SK-N-SH (cell line): ENCODE measurements around the gene ACVR1C. TPM values are rescaled to one million over a fixed set of nuclear protein-coding genes. Genes with fewer than 3 reads are reported as not detected.

Source experiments
- CTCF ChIA-PET: fragments of 300-600, 350-600 bp; formaldehyde crosslinking; extraction: SDS; loops from one replicate; lab custom pipeline; 2021; lab: Yijun Ruan, JAX
- POLR2A ChIA-PET: fragments of 350-600 bp; sonication (Branson Sonifier 250); formaldehyde crosslinking; extraction: SDS; loops from one replicate; lab custom pipeline; 2020; ENCODE audit warnings: antibody characterized with exemption, inconsistent platforms; lab: Yijun Ruan, JAX
- DNase-seq: peaks from one replicate; pipeline ENCODE4 v3.0.0; 2012
- H2AFZ ChIP-seq: fragments of 200-600 bp; sonication (generic); 2 replicates; pipeline ENCODE4 v1.8.1; 2016; ENCODE audit warnings: antibody characterized with exemption, mild to moderate bottlenecking, low read depth
- H3F3A ChIP-seq: fragments of 200-600 bp; sonication (generic); replicated peaks from 2 replicates; pipeline ENCODE3; 2016; ENCODE audit warnings: antibody characterized with exemption, mild to moderate bottlenecking; ENCODE audit not compliant: insufficient read depth
- H3K27ac ChIP-seq, 2 experiments: fragments of 200-500 bp in 1 of 2; fragments of 200-600 bp in 1 of 2; sonication (Bioruptor generic) in 1 of 2; sonication (generic), shearing (Covaris generic) in 1 of 2; 2 replicates each; pipeline versions ENCODE4 v1.5.1 to v1.6.1; 2014 to 2016; ENCODE audit warnings: low read depth in 2 of 2, inconsistent platforms in 1 of 2, low read length in 1 of 2, mild to moderate bottlenecking in 1 of 2, mixed read lengths in 1 of 2
- H3K27me3 ChIP-seq: fragments of 200-600 bp; sonication (generic), shearing (Covaris generic); 2 replicates; pipeline ENCODE4 v1.6.1; 2016; ENCODE audit warnings: mixed run types; ENCODE audit not compliant: insufficient read depth
- H3K36me3 ChIP-seq, 2 experiments: fragments of 200-500 bp in 1 of 2; fragments of 200-600 bp in 1 of 2; sonication (Bioruptor generic) in 1 of 2; sonication (generic) in 1 of 2; replicated peaks in 1 of 2; 2 replicates each; pipeline versions ENCODE3 to v1.5.1; 2014 to 2016; ENCODE audit warnings: low read length in 1 of 2, mild to moderate bottlenecking in 1 of 2; ENCODE audit not compliant: insufficient read depth in 2 of 2, control insufficient read depth in 1 of 2
- H3K4me1 ChIP-seq, 2 experiments: fragments of 200-500 bp in 1 of 2; fragments of 200-600 bp in 1 of 2; sonication (Bioruptor generic) in 1 of 2; sonication (generic), shearing (Covaris generic) in 1 of 2; 2 replicates each; pipeline versions ENCODE4 v1.5.1 to v1.6.1; 2014 to 2016; ENCODE audit warnings: low read depth in 1 of 2, low read length in 1 of 2, mixed run types in 1 of 2; ENCODE audit not compliant: insufficient read depth in 2 of 2, control insufficient read depth in 1 of 2
- H3K4me2 ChIP-seq: fragments of 200-600 bp; sonication (generic), shearing (Covaris generic); 2 replicates; pipeline ENCODE4 v1.6.1; 2017; ENCODE audit warnings: mixed run types
- H3K4me3 ChIP-seq, 2 experiments: fragments of 200-500 bp in 1 of 2; fragments of 200-600 bp in 1 of 2; sonication (Bioruptor generic) in 1 of 2; sonication (generic), shearing (Covaris generic) in 1 of 2; 2 replicates each; pipeline versions ENCODE4 v1.5.1 to v1.8.1; 2014 to 2016; ENCODE audit warnings: low read depth in 2 of 2, inconsistent platforms in 1 of 2, low read length in 1 of 2, mild to moderate bottlenecking in 1 of 2, mixed read lengths in 1 of 2, moderate library complexity in 1 of 2
- H3K79me2 ChIP-seq: fragments of 200-600 bp; sonication (generic); 2 replicates; pipeline ENCODE4 v1.8.1; 2017; ENCODE audit warnings: mild to moderate bottlenecking; ENCODE audit not compliant: insufficient read depth
- H3K9ac ChIP-seq: fragments of 200-600 bp; sonication (generic); 2 replicates; pipeline ENCODE4 v1.6.1; 2017; ENCODE audit warnings: mixed run types
- H3K9me2 ChIP-seq: fragments of 200-600 bp; sonication (generic); 2 replicates; pipeline ENCODE4 v1.6.1; 2017; ENCODE audit warnings: mixed run types
- H3K9me3 ChIP-seq: fragments of 200-600 bp; sonication (generic); 2 replicates; pipeline ENCODE4 v1.6.1; 2017; ENCODE audit warnings: mixed run types, mild to moderate bottlenecking, moderate library complexity
- H4K20me1 ChIP-seq: fragments of 200-600 bp; sonication (generic); 2 replicates; pipeline ENCODE4 v1.6.1; 2017; ENCODE audit warnings: mild to moderate bottlenecking, mixed run types; ENCODE audit not compliant: insufficient read depth
- CHD2 ChIP-seq: fragments of 150-350 bp; IDR thresholded peaks from 2 replicates; pipeline ENCODE4 v1.6.1; 2018; ENCODE audit warnings: low read length; ENCODE audit not compliant: partially characterized antibody
- CTCF ChIP-seq: fragments of 200-600 bp; sonication (generic); IDR thresholded peaks from 2 replicates; pipeline ENCODE4 v1.6.1; 2017; ENCODE audit warnings: antibody characterized with exemption, mild to moderate bottlenecking, moderate library complexity
- EP300 ChIP-seq, 2 experiments: IDR thresholded peaks; 2 replicates each; pipeline versions ENCODE4 v1.4.0 to v1.6.1; 2012; ENCODE audit warnings: borderline replicate concordance in 1 of 2, low read depth in 1 of 2, low read length in 1 of 2
- JUND ChIP-seq: IDR thresholded peaks from 2 replicates; pipeline ENCODE4 v1.4.0; 2012
- NFIC ChIP-seq: IDR thresholded peaks from 2 replicates; pipeline ENCODE4 v1.4.0; 2012; ENCODE audit warnings: borderline replicate concordance
- NRF1 ChIP-seq: IDR thresholded peaks from 2 replicates; pipeline ENCODE4 v1.6.1; 2012; ENCODE audit warnings: low read depth, mild to moderate bottlenecking, low read length
- PBX3 ChIP-seq: IDR thresholded peaks from 2 replicates; pipeline ENCODE4; 2012
- RCOR1 ChIP-seq: fragments of 150-350 bp; IDR thresholded peaks from 2 replicates; pipeline ENCODE4 v1.6.1; 2017; ENCODE audit warnings: antibody characterized with exemption, low read length
- SMC3 ChIP-seq: IDR thresholded peaks from 2 replicates; pipeline ENCODE4 v1.6.1; 2012; ENCODE audit warnings: low read depth, low read length, improper control_type of control experiment
- TAF1 ChIP-seq: IDR thresholded peaks from 2 replicates; pipeline ENCODE4 v1.6.1; 2012; ENCODE audit warnings: low read depth, mild to moderate bottlenecking, low read length, moderate library complexity, borderline replicate concordance
- TEAD4 ChIP-seq: IDR thresholded peaks from 2 replicates; pipeline ENCODE4 v1.4.0; 2012; ENCODE audit warnings: mild to moderate bottlenecking, borderline replicate concordance; ENCODE audit not compliant: insufficient read depth
- USF1 ChIP-seq: IDR thresholded peaks from 2 replicates; pipeline ENCODE4 v1.4.0; 2012; ENCODE audit warnings: low read depth, borderline replicate concordance
- USF2 ChIP-seq: fragments of 150-350 bp; IDR thresholded peaks from 2 replicates; pipeline ENCODE4 v1.6.1; 2017; ENCODE audit warnings: antibody characterized with exemption, low read length, low read depth, borderline replicate concordance
- YY1 ChIP-seq: IDR thresholded peaks from 2 replicates; pipeline ENCODE4 v1.4.0; 2012; ENCODE audit warnings: low read depth, mild to moderate bottlenecking
- ZBTB33 ChIP-seq: IDR thresholded peaks from 2 replicates; pipeline ENCODE4 v1.4.0; 2012; ENCODE audit warnings: low read depth, borderline replicate concordance
- WGBS: methylation state at CpG from one replicate; pipeline ENCODE4 v1.1.6; 2017; ENCODE audit warnings: low lambda C conversion rate; 5-methylcytosine and 5-hydroxymethylcytosine counted together
- polyA plus RNA-seq, 3 experiments: library from polyadenylated mRNA; depleted of rRNA; stranded (reverse); fragments of >200 nt; gene quantifications; 2 replicates each; pipeline ENCODE4 v1.2.3, GENCODE V29; 2012

ACVR1C gene
- polyA plus RNA-seq, 1 of the 3 experiments (the other 2 are of a cell fraction): 0.03 TPM

GRCh38 chr2:157559890-157560289 lies 68.8 kb downstream of the ACVR1C start (continued):
- TF ChIP-seq ZBTB33: no peak

GRCh38 chr2:157559461-157559860 lies 69.2 kb downstream of the ACVR1C start:
- no peak overlapping the region for H3K9ac ChIP-seq
- H3K9me2 ChIP-seq: no peaks in the 10 kb centered on the region
- WGBS: 3% methylated on average over 3 of the region's 3 CpGs
- H3F3A ChIP-seq: no peaks in the 10 kb centered on the region
- H4K20me1 ChIP-seq: no peaks in the 10 kb centered on the region
- H3K4me1 ChIP-seq: no peaks in the 10 kb centered on the region
- H3K79me2 ChIP-seq: no peaks in the 10 kb centered on the region
- no peak for DNase-seq
- no peak overlapping the region for H3K4me2 ChIP-seq
- ChIA-PET CTCF (interaction anchor here (0.7 to 1.0 kb wide), 2 partner anchors 13 to 37 kb away, joined by 3 read pairs; no protein-coding TSS in a partner anchor), POLR2A (no interaction called here)
- H3K27ac ChIP-seq: no peak overlapping the region
- no peaks in the 10 kb centered on the region for H3K27me3 ChIP-seq
- no peak overlapping the region for H2AFZ ChIP-seq
- H3K4me3 ChIP-seq: no peak overlapping the region
- no peaks in the 10 kb centered on the region for H3K9me3 ChIP-seq
- TF ChIP-seq JUND: no peak
- no peak for TF ChIP-seq CHD2
- TF ChIP-seq CTCF: no peak
- no peak for TF ChIP-seq USF1
- no peak for TF ChIP-seq SMC3
- no peak for TF ChIP-seq RCOR1
- TF ChIP-seq NRF1: no peak
- TF ChIP-seq YY1: no peak
- no peak for TF ChIP-seq EP300 (IDR thresholded peaks at IDR 0.05; ENCODE audit: borderline replicate concordance in 1 of 2, low read depth in 1 of 2, low read length in 1 of 2)
- no peaks in the 10 kb centered on the region for H3K36me3 ChIP-seq

GRCh38 chr2:157559061-157559460 lies 69.6 kb downstream of the ACVR1C start:
- Histone ChIP-seq H3F3A (no peaks in the 10 kb centered on the region), H3K4me2 (no peak overlapping the region), H3K9me2 (no peaks in the 10 kb centered on the region), H3K36me3 (no peaks in the 10 kb centered on the region)
- POLR2A ChIA-PET: no interaction called here
- no peak for TF ChIP-seq USF2
- no peak for TF ChIP-seq TAF1
- TF ChIP-seq NFIC: no peak
- TF ChIP-seq TEAD4: no peak
- TF ChIP-seq RCOR1: no peak
- TF ChIP-seq PBX3: no peak
- TF ChIP-seq, all 33 proteins: peak for 0
- Histone ChIP-seq H3K27me3 (no peaks in the 10 kb centered on the region), H3K4me3 (no peak overlapping the region), H3K4me1 (no peaks in the 10 kb centered on the region), H3K79me2 (no peaks in the 10 kb centered on the region), H3K27ac (no peak overlapping the region), H2AFZ (no peak overlapping the region), H3K9ac (no peak overlapping the region), H4K20me1 (no peaks in the 10 kb centered on the region), H3K9me3 (no peaks in the 10 kb centered on the region)
- CTCF ChIA-PET: interaction anchor here (0.7 to 1.0 kb wide), 2 partner anchors 14 to 38 kb away, joined by 3 read pairs; no protein-coding TSS in a partner anchor
- DNase-seq: no peak
- WGBS: 10% methylated on average over 3 of the region's 3 CpGs
